Measurements from ENCODE around the gene ATP9B. TPM values are rescaled to one million over a fixed set of nuclear protein-coding genes. Genes with fewer than 3 reads are reported as not detected.

ATP9B gene
- total and polyA plus RNA-seq, 12 donors, result 6.7 to 19.7 (median 14.5) TPM

GRCh38 chr18:79108549-79109215 is 39.5 kb downstream of the ATP9B start:
- intact Hi-C loops (cut with DNase I), result no loop called here
- DNase-seq (no peak), ATAC-seq (peak in 1 of 8 donors; percentile 31)
- no peak for TF ChIP-seq CTCF (IDR thresholded peaks at IDR 0.05)
- Histone ChIP-seq H3K27ac (no peak overlapping the region), H3K27me3 (no peaks in the 10 kb centered on the region), H3K4me1 (peaks cover 0 to 12% (median 0%) of the 10 kb centered on the region in 9 donors), H3K4me3 (no peak overlapping the region), H3K9me3 (no peaks in the 10 kb centered on the region), H3K36me3 (peaks cover 0 to 22% (median 0%) of the 10 kb centered on the region in 9 donors)
- 69 to 70% methylated on average over 7 of the region's 7 CpGs for WGBS, 2 donors

- intact Hi-C loops (cut with DNase I), result no loop called here
- H3K36me3 ChIP-seq, result peaks cover 0 to 34% (median 6%) of the 10 kb centered on the region in 9 donors
- H3K4me1 ChIP-seq, result peaks cover 0 to 12% (median 0%) of the 10 kb centered on the region in 9 donors
- WGBS, 2 donors, result 85 to 87% methylated on average over 5 of the region's 5 CpGs
- no peaks in the 10 kb centered on the region for H3K27me3 ChIP-seq
- H3K4me3 ChIP-seq, result no peak overlapping the region
- DNase-seq (no peak), ATAC-seq (no peak)
- no peaks in the 10 kb centered on the region for H3K9me3 ChIP-seq
- TF ChIP-seq CTCF (IDR thresholded peaks at IDR 0.05), result no peak
- H3K27ac ChIP-seq, result no peak overlapping the region
Measured at GRCh38 chr18:79111483-79111882, 42.3 kb downstream of the ATP9B start.

- Histone ChIP-seq H3K36me3 (peaks cover 0 to 32% (median 6%) of the 10 kb centered on the region in 9 donors), H3K27me3 (no peaks in the 10 kb centered on the region), H3K4me3 (no peak overlapping the region), H3K27ac (no peak overlapping the region), H3K9me3 (no peaks in the 10 kb centered on the region), H3K4me1 (peaks cover 0 to 4% (median 0%) of the 10 kb centered on the region in 9 donors)
- intact Hi-C loops (cut with DNase I), result no loop called here
- DNase-seq (no peak), ATAC-seq (no peak)
- WGBS, 2 donors, result 72 to 86% methylated on average over 3 of the region's 3 CpGs
- no peak for TF ChIP-seq CTCF (IDR thresholded peaks at IDR 0.05)
Measured at GRCh38 chr18:79117385-79117784, 48.2 kb downstream of the ATP9B start.

GRCh38 chr18:79117788-79118187 is 48.6 kb downstream of the ATP9B start:
- no peaks in the 10 kb centered on the region for H3K9me3 ChIP-seq
- DNase-seq, result no peak
- H3K27ac ChIP-seq, result no peak overlapping the region
- no peak overlapping the region for H3K4me3 ChIP-seq
- H3K36me3 ChIP-seq, result peaks cover 0 to 36% (median 6%) of the 10 kb centered on the region in 9 donors
- ATAC-seq, result no peak
- TF ChIP-seq CTCF (IDR thresholded peaks at IDR 0.05), result no peak
- intact Hi-C loops (cut with DNase I), result no loop called here
- WGBS, 2 donors, result 74 to 76% methylated on average over 1 of the region's 1 CpG
- H3K27me3 ChIP-seq, result no peaks in the 10 kb centered on the region
- H3K4me1 ChIP-seq, result peaks cover 0 to 4% (median 0%) of the 10 kb centered on the region in 9 donors
